ENCODE data around the gene SOX1.

The SOX1 gene

GRCh38 chr13:112106478-112107141 is 39.7 kb downstream of the SOX1 start:
- DNase-seq (ENCODE audit: low spot score), result no peak

GRCh38 chr13:112107289-112107688 is 40.3 kb downstream of the SOX1 start:
- DNase-seq (ENCODE audit: low spot score), result no peak

GRCh38 chr13:112110479-112110878 is 43.5 kb downstream of the SOX1 start:
- DNase-seq (ENCODE audit: low spot score), result no peak

- no peak for DNase-seq (ENCODE audit: low spot score)
Measured at GRCh38 chr13:112111239-112111857, 44.4 kb downstream of the SOX1 start.

- no peak for DNase-seq (ENCODE audit: low spot score)
Measured at GRCh38 chr13:112112534-112113276, 45.8 kb downstream of the SOX1 start.

- DNase-seq (ENCODE audit: low spot score), result no peak
Measured at GRCh38 chr13:112113348-112113747, 46.4 kb downstream of the SOX1 start.

- DNase-seq (ENCODE audit: low spot score), result no peak
Measured at GRCh38 chr13:112113851-112114250, 46.9 kb downstream of the SOX1 start.

- no peak for DNase-seq (ENCODE audit: low spot score)
Measured at GRCh38 chr13:112114391-112114790, 47.4 kb downstream of the SOX1 start.

GRCh38 chr13:112115403-112116091 is 48.6 kb downstream of the SOX1 start:
- no peak for DNase-seq (ENCODE audit: low spot score)

- DNase-seq (ENCODE audit: low spot score), result no peak
Measured at GRCh38 chr13:112116187-112116950, 49.4 kb downstream of the SOX1 start.

GRCh38 chr13:112117258-112117954 is 50.5 kb downstream of the SOX1 start:
- no peak for DNase-seq (ENCODE audit: low spot score)

- no peak for DNase-seq (ENCODE audit: low spot score)
Measured at GRCh38 chr13:112117955-112118302, 51.0 kb downstream of the SOX1 start.

- DNase-seq (ENCODE audit: low spot score), result no peak
Measured at GRCh38 chr13:112118451-112119064, 51.6 kb downstream of the SOX1 start.

GRCh38 chr13:112119192-112120030 is 52.5 kb downstream of the SOX1 start:
- no peak for DNase-seq (ENCODE audit: low spot score)

- no peak for DNase-seq (ENCODE audit: low spot score)
Measured at GRCh38 chr13:112120031-112120373, 53.1 kb downstream of the SOX1 start.

Measured in AG20443 (cell line).